Mesodermal cell (in vitro differentiated cells): ENCODE results near the gene VPS9D1.

Experiments used
- H3K27ac ChIP-seq: 2 replicates; pipeline ENCODE4 v1.7.0; 2013; ENCODE audit warnings: mild to moderate bottlenecking, low read depth, low read length, moderate library complexity; ENCODE audit not compliant: severe bottlenecking
- H3K36me3 ChIP-seq: 2 replicates; pipeline ENCODE4 v1.7.1; 2013; ENCODE audit warnings: mild to moderate bottlenecking, low read length, moderate library complexity; ENCODE audit not compliant: control insufficient read depth, insufficient read depth
- H3K4me1 ChIP-seq: one replicate; pipeline ENCODE4 v1.7.1; 2013; ENCODE audit warnings: mild to moderate bottlenecking, low read length; ENCODE audit not compliant: insufficient read depth, control insufficient read depth, poor library complexity, severe bottlenecking
- H3K4me3 ChIP-seq: 2 replicates; pipeline ENCODE4 v1.7.0; 2013; ENCODE audit warnings: low read length, control low read depth, mild to moderate bottlenecking; ENCODE audit not compliant: insufficient read depth, poor library complexity, severe bottlenecking; ENCODE audit errors: extremely low read depth
- H3K9me3 ChIP-seq: 2 replicates; pipeline ENCODE4 v1.7.1; 2013; ENCODE audit warnings: mild to moderate bottlenecking, low read length, moderate library complexity; ENCODE audit not compliant: control insufficient read depth
- WGBS, 2 experiments: methylation state at CpG; one replicate each; pipeline ENCODE4 v1.1.5; 2013; ENCODE audit warnings: missing lambda C conversion rate in 2 of 2; ENCODE audit not compliant: insufficient coverage in 2 of 2; 5-methylcytosine and 5-hydroxymethylcytosine counted together

The VPS9D1 gene

GRCh38 chr16:89658221-89658879, 62.3 kb downstream of the VPS9D1 start:
- Histone ChIP-seq H3K4me1 (peaks cover 7% of the 10 kb centered on the region), H3K36me3 (peaks cover 58% of the 10 kb centered on the region), H3K4me3 (peak overlapping the region; percentile 92), H3K27ac (peak overlapping the region; percentile 53), H3K9me3 (peaks cover 4% of the 10 kb centered on the region)
- WGBS, 2 experiments = 16 to 25% methylated on average over 25 to 26 of the region's 27 CpGs

GRCh38 chr16:89657442-89658220, 63.1 kb downstream of the VPS9D1 start, which contains the start of the genes CHMP1A and SPATA33:
Gene CHMP1A, minus strand, starts transcription at chr16:89657708. Its CDS starts 120 bp downstream, at chr16:89657588.
Gene SPATA33, plus strand, starts transcription at chr16:89657836. Its CDS starts 76 bp downstream, at chr16:89657912.
- Histone ChIP-seq H3K4me1 (peaks cover 7% of the 10 kb centered on the region), H3K9me3 (peaks cover 4% of the 10 kb centered on the region), H3K36me3 (peaks cover 53% of the 10 kb centered on the region), H3K27ac (peak within 1 kb of the TSS; percentile 53), H3K4me3 (peak within 1 kb of the TSS; percentile 92)
- WGBS, 2 experiments = 0% methylated on average over 95 to 99 of the region's 99 CpGs
